ENCODE measurements around the gene TRAF2.

- TF ChIP-seq MAX (IDR thresholded peaks at IDR 0.05; ENCODE audit: insufficient read depth, insufficient read length) = no peak
- TF ChIP-seq EZH2 (IDR thresholded peaks at IDR 0.05; ENCODE audit: borderline replicate concordance, low read depth, low read length, severe bottlenecking) = no peak
- no peak for TF ChIP-seq POLR2A (IDR thresholded peaks at IDR 0.05; ENCODE audit: low read depth, low read length)
- TF ChIP-seq CTCF (IDR thresholded peaks at IDR 0.05; ENCODE audit: extremely low read depth in 1 of 2, insufficient read depth in 1 of 2, low read depth in 1 of 2, low read length in 2 of 2) = no peak
- TF ChIP-seq POLR2AphosphoS5 (IDR thresholded peaks at IDR 0.05; ENCODE audit: insufficient read depth, low read depth, low read length) = no peak
- TF ChIP-seq GATA2 (IDR thresholded peaks at IDR 0.05; ENCODE audit: insufficient read depth, insufficient read length, low read depth, low read length) = no peak
- no peak for TF ChIP-seq MYC (IDR thresholded peaks at IDR 0.05; ENCODE audit: low read depth, low read length)
These were observed 12.3 kb downstream of the TRAF2 start for GRCh38 chr9:136898483-136899100.
